ENCODE measurements around the gene TRIM54. TPM values are rescaled to one million over a fixed set of nuclear protein-coding genes. Genes with fewer than 3 reads are reported as not detected.
A peak's percentile ranks its signal among the peaks of the same experiment; 100 is the strongest.

The TRIM54 gene
- total RNA-seq, 1 experiment from 2014 or later: 5.5 TPM

DNA sequence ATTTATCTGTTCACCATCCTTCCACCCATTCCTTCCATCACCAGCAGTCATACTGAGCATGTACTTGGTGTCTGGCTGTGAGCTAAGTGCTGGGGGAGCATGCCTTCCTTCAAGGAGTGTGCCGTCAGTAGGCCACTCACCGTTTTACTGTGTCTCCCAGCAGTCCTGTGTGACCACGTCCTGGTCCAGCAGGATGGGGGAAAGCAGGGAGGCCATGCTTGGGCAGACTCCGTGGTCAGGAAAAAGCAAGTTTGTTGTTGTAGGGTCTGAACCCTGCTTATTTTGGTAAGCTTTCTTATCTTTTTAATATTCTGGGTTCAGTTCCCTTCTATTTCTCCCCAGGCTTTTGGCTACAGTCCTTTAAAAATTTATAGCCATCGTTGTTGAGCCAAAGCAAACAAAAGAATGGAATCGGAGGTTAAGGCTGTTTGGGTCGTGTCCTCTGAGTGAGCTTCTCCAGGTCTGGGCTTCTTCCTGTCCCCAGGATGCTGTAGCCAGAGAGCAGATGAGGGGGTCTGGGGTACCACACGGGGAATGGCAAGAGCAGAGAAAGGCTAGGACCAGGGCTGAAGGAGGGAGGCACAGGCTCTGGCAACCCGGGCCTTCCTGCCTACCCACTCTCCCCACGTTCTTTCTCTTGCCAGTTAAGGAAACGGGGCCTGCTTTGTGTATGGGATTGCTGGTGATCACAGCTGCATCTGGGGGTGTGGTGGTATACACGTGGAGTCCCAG lies 32.9 kb upstream of the TRIM54 start:
- Histone ChIP-seq H3K27me3 (ENCODE audit: control insufficient read depth, insufficient read depth, low read length) (peaks cover 7% of the 10 kb centered on the region), H3K4me3 (ENCODE audit: insufficient read depth, low read depth, low read length) (no peak overlapping the region), H3K36me3 (replicated peaks; ENCODE audit: control insufficient read depth, insufficient read depth, low read length) (peaks cover 2% of the 10 kb centered on the region; the same call in 1 of the 2 replicates)
- DNase-seq: peak; percentile 51

GRCh38 chr2:27249891-27250651 lies 32.2 kb upstream of the TRIM54 start:
- peak; percentile 98 for DNase-seq
- peak overlapping the region; percentile 37 for H3K4me3 ChIP-seq (ENCODE audit: insufficient read depth, low read depth, low read length)
- no peaks in the 10 kb centered on the region for H3K36me3 ChIP-seq (replicated peaks; ENCODE audit: control insufficient read depth, insufficient read depth, low read length)
- H3K27me3 ChIP-seq (ENCODE audit: control insufficient read depth, insufficient read depth, low read length): peaks cover 7% of the 10 kb centered on the region

DNA sequence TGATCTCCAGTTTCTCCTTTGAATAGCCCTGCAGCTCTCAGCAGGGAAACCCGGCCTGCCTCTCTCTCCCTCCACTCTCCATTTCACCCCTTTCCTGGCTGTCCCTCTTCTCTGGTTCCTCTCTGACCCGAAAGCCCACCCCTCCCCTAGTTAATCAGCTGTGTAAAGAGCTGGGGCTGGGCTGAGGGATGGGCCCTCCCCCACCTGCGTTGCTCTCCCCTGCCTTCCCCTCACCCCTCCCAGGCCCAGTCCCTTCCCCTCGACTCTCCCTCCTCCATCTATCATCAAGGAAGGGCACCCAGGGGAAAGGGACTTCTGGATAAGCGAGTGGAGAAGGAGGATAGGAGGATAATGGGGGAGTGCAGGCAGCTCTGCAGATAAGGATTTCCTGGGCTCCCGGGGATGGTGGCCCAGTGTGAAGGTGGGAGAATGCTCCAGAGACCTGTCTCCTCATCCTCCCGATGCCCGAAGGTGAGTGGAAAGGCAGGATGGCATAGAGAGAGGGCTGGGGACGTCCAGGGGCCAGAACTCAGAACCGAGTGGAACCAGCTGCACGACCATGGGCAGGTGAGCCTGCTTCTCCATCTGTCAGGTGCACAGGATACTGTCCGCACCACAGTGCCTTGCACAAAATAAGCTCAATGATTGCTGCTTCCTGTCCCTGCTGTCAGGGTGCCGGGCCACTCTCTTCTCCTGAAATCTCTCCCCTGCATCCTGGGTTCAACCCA lies 31.4 kb upstream of the TRIM54 start:
- peaks cover 7% of the 10 kb centered on the region for H3K27me3 ChIP-seq (ENCODE audit: control insufficient read depth, insufficient read depth, low read length)
- H3K36me3 ChIP-seq (replicated peaks; ENCODE audit: control insufficient read depth, insufficient read depth, low read length): no peaks in the 10 kb centered on the region
- H3K4me3 ChIP-seq (ENCODE audit: insufficient read depth, low read depth, low read length): peak overlapping the region; percentile 37
- no peak for DNase-seq

DNA sequence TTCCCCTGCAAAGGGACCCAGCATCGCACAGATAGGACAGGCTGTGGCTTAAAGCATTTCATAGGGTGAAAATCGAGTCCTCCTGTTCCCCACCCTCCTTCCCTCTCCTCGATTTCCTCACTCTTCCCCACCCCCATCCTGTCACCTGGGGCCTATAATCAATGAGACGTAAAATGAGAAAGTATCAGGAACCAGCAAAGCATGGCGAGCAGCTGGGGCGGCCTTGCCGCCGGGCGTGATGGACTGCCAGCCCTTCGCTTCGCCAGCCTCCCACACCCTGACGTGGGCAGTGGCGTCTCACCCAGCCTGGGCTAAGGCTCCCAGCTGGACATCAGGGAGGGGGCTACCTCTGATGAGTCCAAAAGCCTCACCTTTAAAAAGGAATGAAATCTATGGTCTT lies 30.5 kb upstream of the TRIM54 start:
- Histone ChIP-seq H3K27me3 (ENCODE audit: control insufficient read depth, insufficient read depth, low read length) (peaks cover 7% of the 10 kb centered on the region), H3K36me3 (replicated peaks; ENCODE audit: control insufficient read depth, insufficient read depth, low read length) (no peaks in the 10 kb centered on the region), H3K4me3 (ENCODE audit: insufficient read depth, low read depth, low read length) (no peak overlapping the region)
- peak; percentile 50 for DNase-seq

- Histone ChIP-seq H3K27me3 (ENCODE audit: control insufficient read depth, insufficient read depth, low read length) (peaks cover 13% of the 10 kb centered on the region), H3K36me3 (replicated peaks; ENCODE audit: control insufficient read depth, insufficient read depth, low read length) (no peaks in the 10 kb centered on the region), H3K4me3 (ENCODE audit: insufficient read depth, low read depth, low read length) (no peak overlapping the region)
- DNase-seq: peak; percentile 43
These were observed 27.0 kb upstream of the TRIM54 start for GRCh38 chr2:27255187-27255586.

DNA sequence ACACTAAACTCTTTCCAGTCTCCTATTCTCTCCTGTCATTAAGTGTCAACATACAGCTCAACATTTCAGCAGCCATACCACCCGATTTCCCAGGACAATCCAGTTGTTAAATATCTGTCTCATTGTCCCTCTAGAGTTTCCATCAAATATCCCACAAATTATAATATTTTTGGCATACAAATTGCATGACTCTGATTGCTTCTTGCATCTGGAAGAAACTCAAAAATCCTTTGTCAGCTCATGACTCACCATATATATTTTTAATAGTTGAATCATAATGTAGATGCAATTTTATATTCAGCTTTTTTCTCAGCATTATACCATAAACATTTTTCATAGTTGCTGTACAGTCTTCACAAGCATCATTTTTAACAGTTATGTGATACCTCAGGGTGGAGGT lies 26.6 kb upstream of the TRIM54 start:
- H3K27me3 ChIP-seq (ENCODE audit: control insufficient read depth, insufficient read depth, low read length): peaks cover 17% of the 10 kb centered on the region

DNA sequence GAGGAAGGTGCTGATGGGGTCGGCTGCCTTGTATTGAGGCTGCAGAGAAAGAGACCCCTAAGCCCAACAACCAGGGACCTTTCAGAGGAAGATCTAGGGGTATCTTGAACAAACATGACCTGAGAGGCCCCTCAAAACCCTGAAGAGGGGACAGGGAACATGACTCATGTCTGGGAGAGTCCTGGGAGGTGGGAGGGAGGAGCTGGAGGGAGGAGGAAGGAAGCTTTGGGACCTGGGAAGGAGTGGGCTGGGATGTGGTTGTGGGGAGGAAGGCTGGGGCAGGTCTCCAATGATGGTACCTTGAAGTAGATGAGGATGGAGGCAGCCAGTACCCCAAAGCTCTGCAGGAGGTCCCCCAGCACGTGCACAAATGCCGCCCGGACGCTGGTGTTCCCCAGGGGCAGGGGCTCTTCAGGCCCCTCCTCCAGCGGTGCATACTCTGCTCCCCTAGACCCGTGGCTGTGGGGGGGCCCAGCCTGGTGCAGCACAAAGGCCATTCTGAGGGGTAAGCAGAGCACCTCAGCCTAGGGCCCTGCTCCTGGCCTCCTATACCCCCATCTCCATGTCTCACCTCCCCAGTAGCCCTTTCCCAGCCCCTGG lies 25.3 kb upstream of the TRIM54 start:
- peaks cover 24% of the 10 kb centered on the region for H3K27me3 ChIP-seq (ENCODE audit: control insufficient read depth, insufficient read depth, low read length)
- no peak overlapping the region for H3K4me3 ChIP-seq (ENCODE audit: insufficient read depth, low read depth, low read length)
- no peaks in the 10 kb centered on the region for H3K36me3 ChIP-seq (replicated peaks; ENCODE audit: control insufficient read depth, insufficient read depth, low read length)
- DNase-seq: no peak

More for the DNA sequence above, 26.6 kb upstream of the TRIM54 start:
- no peak for DNase-seq
- no peak overlapping the region for H3K4me3 ChIP-seq (ENCODE audit: insufficient read depth, low read depth, low read length)
- no peaks in the 10 kb centered on the region for H3K36me3 ChIP-seq (replicated peaks; ENCODE audit: control insufficient read depth, insufficient read depth, low read length)

GRCh38 chr2:27258051-27258450 lies 24.2 kb upstream of the TRIM54 start:
- no peak for DNase-seq
- H3K36me3 ChIP-seq (replicated peaks; ENCODE audit: control insufficient read depth, insufficient read depth, low read length): no peaks in the 10 kb centered on the region
- H3K4me3 ChIP-seq (ENCODE audit: insufficient read depth, low read depth, low read length): no peak overlapping the region
- peaks cover 35% of the 10 kb centered on the region for H3K27me3 ChIP-seq (ENCODE audit: control insufficient read depth, insufficient read depth, low read length)

GRCh38 chr2:27261241-27261925 lies 20.8 kb upstream of the TRIM54 start:
- peak; percentile 70 for DNase-seq
- Histone ChIP-seq H3K27me3 (ENCODE audit: control insufficient read depth, insufficient read depth, low read length) (peaks cover 68% of the 10 kb centered on the region), H3K4me3 (ENCODE audit: insufficient read depth, low read depth, low read length) (no peak overlapping the region; the same call in 1 of the 2 replicates), H3K36me3 (replicated peaks; ENCODE audit: control insufficient read depth, insufficient read depth, low read length) (no peaks in the 10 kb centered on the region)

DNA sequence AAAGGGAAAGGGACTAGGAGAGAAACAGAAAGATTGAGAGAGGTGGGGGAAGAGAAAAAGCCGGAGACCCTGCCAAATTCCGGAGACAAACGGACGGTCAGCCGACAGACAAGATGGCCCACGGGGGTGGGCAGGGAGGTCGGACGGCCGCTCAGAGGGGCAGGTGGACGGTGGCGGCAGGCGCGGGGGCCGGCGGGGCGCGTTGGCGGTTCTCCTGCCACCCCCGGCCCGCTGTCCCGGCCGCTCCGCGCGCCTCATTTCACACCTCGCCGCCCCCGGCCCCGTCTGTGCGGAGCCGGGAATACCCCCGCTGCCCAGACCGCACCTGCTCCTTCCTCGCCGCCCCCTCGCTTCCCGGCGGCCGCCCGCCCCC lies 20.3 kb upstream of the TRIM54 start:
- peaks cover 71% of the 10 kb centered on the region for H3K27me3 ChIP-seq (ENCODE audit: control insufficient read depth, insufficient read depth, low read length)
- no peaks in the 10 kb centered on the region for H3K36me3 ChIP-seq (replicated peaks; ENCODE audit: control insufficient read depth, insufficient read depth, low read length)
- peak overlapping the region; percentile 63 for H3K4me3 ChIP-seq (ENCODE audit: insufficient read depth, low read depth, low read length)
- DNase-seq: no peak

- Histone ChIP-seq H3K27me3 (ENCODE audit: control insufficient read depth, insufficient read depth, low read length) (peaks cover 71% of the 10 kb centered on the region), H3K36me3 (replicated peaks; ENCODE audit: control insufficient read depth, insufficient read depth, low read length) (no peaks in the 10 kb centered on the region), H3K4me3 (ENCODE audit: insufficient read depth, low read depth, low read length) (peak within 1 kb of the TSS; percentile 63)
- peak; percentile 94 for DNase-seq
These were observed 19.6 kb upstream of the TRIM54 start, which contains the start of gene SLC30A3 for GRCh38 chr2:27262379-27263286. TSS of gene SLC30A3 (minus strand) at chr2:27263047. CDS start at chr2:27262906, 141 bp downstream.

DNA sequence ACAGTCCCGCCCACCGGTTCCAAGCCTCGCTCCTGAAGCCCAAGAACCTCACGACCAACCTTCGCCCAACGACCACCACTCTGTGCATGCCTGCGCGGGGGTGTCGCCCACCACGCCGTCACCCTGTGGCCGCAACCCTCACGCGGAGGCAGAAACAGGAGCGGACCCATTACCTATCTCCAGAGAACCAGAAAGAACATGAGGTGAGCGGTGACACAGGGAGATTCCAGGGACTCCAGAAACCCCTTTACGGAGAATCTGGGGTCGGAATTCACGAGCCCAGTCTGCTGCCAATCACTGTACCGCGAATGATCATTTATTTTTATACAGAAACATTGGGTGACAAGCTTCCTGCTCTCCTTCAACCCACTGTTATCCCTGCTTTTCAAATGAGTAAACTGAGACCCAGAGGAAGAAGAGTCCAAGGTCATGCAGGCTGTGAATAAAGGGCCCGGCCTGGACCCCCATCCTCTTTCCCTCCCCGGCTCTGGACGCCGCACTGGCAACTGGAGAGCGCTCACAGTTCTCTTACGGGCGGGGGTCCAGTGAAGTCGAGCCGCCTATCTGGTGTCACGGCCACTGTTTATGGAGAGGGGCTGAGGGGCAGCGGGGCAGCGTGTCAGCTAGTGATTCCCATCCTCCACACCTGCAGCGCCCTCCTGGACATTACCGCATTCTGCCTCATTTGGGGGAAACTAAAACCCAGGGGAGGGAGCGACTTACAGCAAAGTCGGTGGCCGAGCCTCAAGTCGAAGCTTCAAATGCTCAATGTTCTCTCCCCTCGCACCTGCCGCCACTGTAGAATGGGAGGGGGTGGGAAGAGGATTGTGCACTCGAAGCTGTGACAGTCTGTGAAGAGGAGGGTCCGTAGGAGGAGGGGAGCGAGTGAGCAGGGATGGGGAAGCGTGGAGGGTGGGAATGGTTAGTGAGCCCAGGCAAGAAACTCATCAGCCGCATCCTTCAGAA lies 18.7 kb upstream of the TRIM54 start:
- H3K27me3 ChIP-seq (ENCODE audit: control insufficient read depth, insufficient read depth, low read length): peaks cover 71% of the 10 kb centered on the region
- no peaks in the 10 kb centered on the region for H3K36me3 ChIP-seq (replicated peaks; ENCODE audit: control insufficient read depth, insufficient read depth, low read length)
- H3K4me3 ChIP-seq (ENCODE audit: insufficient read depth, low read depth, low read length): peak overlapping the region; percentile 63
- DNase-seq: peak; percentile 84
